B cell (primary cell): ENCODE results near the gene MYRIP. TPM values are rescaled to one million over a fixed set of nuclear protein-coding genes. Genes with fewer than 3 reads are reported as not detected.

Experiments used
- ATAC-seq: fragments of 200-7000 bp; cut with Tn5 transposase; one replicate; pipeline ENCODE4 v1.10.0; 2021; ENCODE audit warnings: low read depth, mild to moderate bottlenecking, moderate number of reproducible peaks, moderate library complexity
- CTCF ChIA-PET: fragments of 350-600 bp; sonication (Branson Sonifier 250); formaldehyde crosslinking; loops from one replicate; lab custom pipeline; 2021; ENCODE audit warnings: antibody characterized with exemption, inconsistent platforms; lab: Charles Lee
- POLR2A ChIA-PET: fragments of 350-600 bp; sonication (Branson Sonifier 250); formaldehyde crosslinking; loops from one replicate; lab custom pipeline; 2021; ENCODE audit warnings: antibody characterized with exemption; lab: Charles Lee
- DNase-seq: peaks from one replicate; pipeline ENCODE4 v3.0.0; 2013
- H2AFZ ChIP-seq: 2 replicates; pipeline ENCODE4 v1.6.1; 2012; ENCODE audit warnings: mild to moderate bottlenecking, low read depth, low read length; ENCODE audit not compliant: insufficient read depth, poor library complexity, severe bottlenecking
- H3K27ac ChIP-seq, 2 donors: 1 replicate in 1 of 2; 2 replicates in 1 of 2; pipeline ENCODE4 v1.5.1; 2012 to 2013; ENCODE audit warnings: low read length in 2 of 2, mild to moderate bottlenecking in 2 of 2, moderate library complexity in 1 of 2
- H3K27me3 ChIP-seq, 4 experiments: fragments of 200-600 bp in 1 of 4; sonication (generic) in 1 of 4; replicated peaks in 1 of 4; 1 replicate in 2 of 4; 2 replicates in 2 of 4; pipeline versions ENCODE4 v1.6.1 to v1.7.0; 2013 to 2016; ENCODE audit warnings: low read length in 3 of 4, mild to moderate bottlenecking in 2 of 4, mixed read lengths in 1 of 4, moderate library complexity in 1 of 4; ENCODE audit not compliant: insufficient read depth in 4 of 4, control insufficient read depth in 3 of 4; ENCODE audit errors: control extremely low read depth in 1 of 4
- H3K36me3 ChIP-seq, 2 experiments: replicated peaks in 1 of 2; 1 replicate in 1 of 2; 2 replicates in 1 of 2; pipeline versions ENCODE4 v1.6.1 to v1.7.1; 2013; ENCODE audit warnings: low read length in 1 of 2; ENCODE audit not compliant: insufficient read depth in 2 of 2, control insufficient read depth in 1 of 2; ENCODE audit errors: control extremely low read depth in 1 of 2, extremely low read depth in 1 of 2
- H3K4me1 ChIP-seq, 2 donors: fragments of 200-600 bp in 1 of 2; sonication (generic) in 1 of 2; 1 replicate in 1 of 2; 2 replicates in 1 of 2; pipeline versions ENCODE4 v1.5.1 to v1.6.1; 2013 to 2017; ENCODE audit warnings: low read length in 2 of 2; ENCODE audit not compliant: control insufficient read depth in 2 of 2, insufficient read depth in 2 of 2
- H3K4me2 ChIP-seq: replicated peaks from 2 replicates; pipeline ENCODE3; 2012; ENCODE audit warnings: mild to moderate bottlenecking, low read depth, low read length; ENCODE audit not compliant: poor library complexity, severe bottlenecking
- H3K4me3 ChIP-seq, 5 experiments: fragments of 200-600 bp in 1 of 5; sonication (generic) in 1 of 5; 1 replicate in 3 of 5; 2 replicates in 2 of 5; pipeline versions ENCODE4 v1.5.1 to v1.7.0; 2011 to 2016; ENCODE audit warnings: low read length in 4 of 5, mild to moderate bottlenecking in 4 of 5, low read depth in 2 of 5, control low read depth in 1 of 5, moderate library complexity in 1 of 5; ENCODE audit not compliant: insufficient read depth in 1 of 5; ENCODE audit errors: control extremely low read depth in 1 of 5, extremely low read depth in 1 of 5
- H3K79me2 ChIP-seq: fragments of 200-600 bp; sonication (generic); one replicate; pipeline ENCODE4 v1.6.0; 2016; ENCODE audit warnings: low read length; ENCODE audit not compliant: control insufficient read depth, insufficient read depth
- H3K9ac ChIP-seq: fragments of 200-600 bp; sonication (generic); 2 replicates; pipeline ENCODE4 v1.6.1; 2017; ENCODE audit warnings: mild to moderate bottlenecking, low read length, moderate library complexity
- H3K9me3 ChIP-seq, 3 donors: one replicate each; pipeline versions ENCODE4 v1.6.1 to v1.7.1; 2013; ENCODE audit warnings: low read length in 2 of 3; ENCODE audit not compliant: control insufficient read depth in 2 of 3, insufficient read depth in 1 of 3; ENCODE audit errors: control extremely low read depth in 1 of 3
- H4K20me1 ChIP-seq: 2 replicates; pipeline ENCODE4 v1.6.0; 2012; ENCODE audit warnings: mild to moderate bottlenecking, low read length; ENCODE audit not compliant: insufficient read depth, control insufficient read depth, poor library complexity, severe bottlenecking
- H3K27ac Mint-ChIP-seq: one replicate; pipeline ENCODE4 v1.8.0; 2021; ENCODE audit warnings: mixed read lengths
- H3K27me3 Mint-ChIP-seq: one replicate; pipeline ENCODE4 v1.8.0; 2021; ENCODE audit warnings: mixed read lengths
- H3K4me1 Mint-ChIP-seq: one replicate; pipeline ENCODE4 v1.8.0; 2021; ENCODE audit warnings: mixed read lengths
- H3K4me3 Mint-ChIP-seq: one replicate; pipeline ENCODE4 v1.8.0; 2021; ENCODE audit warnings: mixed read lengths
- H3K9me3 Mint-ChIP-seq: one replicate; pipeline ENCODE4 v1.8.0; 2022; ENCODE audit warnings: mixed read lengths; ENCODE audit not compliant: insufficient read depth
- EZH2 ChIP-seq: IDR thresholded peaks from 2 replicates; pipeline ENCODE4 v1.6.1; 2012; ENCODE audit warnings: borderline replicate concordance, low read depth, mild to moderate bottlenecking, moderate library complexity, low read length; ENCODE audit not compliant: insufficient read depth, poor library complexity, severe bottlenecking
- WGBS: methylation state at CpG from one replicate; pipeline ENCODE4 v1.1.5; 2013; ENCODE audit warnings: missing lambda C conversion rate; ENCODE audit not compliant: insufficient coverage; 5-methylcytosine and 5-hydroxymethylcytosine counted together
- intact Hi-C: fragments of 100-400 bp; cut with micrococcal nuclease; formaldehyde crosslinking; loops from one replicate; pipeline ENCODE4 v1.10.0; 2022
- polyA plus RNA-seq: library from polyadenylated mRNA; depleted of rRNA; stranded (reverse); fragments of >200 nt; gene quantifications from 2 replicates; pipeline ENCODE4 v1.2.3, GENCODE V29; 2012
- total RNA-seq, 2 donors: library from RNA; stranded (reverse); fragments of 120-200 nt in 1 of 2; gene quantifications; 1 replicate in 1 of 2; 2 replicates in 1 of 2; pipeline versions ENCODE4 v1.2.3 to v1.2.4, GENCODE V29; 2013 to 2022
- TF ChIP-seq, protein P1 (sequence below): fragments of 200-600 bp; IDR thresholded peaks from one replicate; pipeline ENCODE4 v1.8.0; 2022; ENCODE audit warnings: antibody characterized with exemption, mild to moderate bottlenecking

Gene MYRIP
- total and polyA plus RNA-seq, 2 donors (not counting 1 experiment from before 2014, with no cell fraction given) = 0.03 to 0.10 TPM

GRCh38 chr3:40096661-40097111 is 287.3 kb downstream of the MYRIP start:
- Histone ChIP-seq H3K27me3 (no peaks in the 10 kb centered on the region), H2AFZ (no peak overlapping the region), H3K9ac (no peak overlapping the region), H4K20me1 (no peaks in the 10 kb centered on the region), H3K9me3 (peaks cover 0 to 2% (median under 1%) of the 10 kb centered on the region in 3 donors), H3K4me3 (no peak overlapping the region), H3K4me1 (no peaks in the 10 kb centered on the region), H3K4me2 (no peak overlapping the region), H3K27ac (no peak overlapping the region), H3K79me2 (no peaks in the 10 kb centered on the region), H3K36me3 (no peaks in the 10 kb centered on the region)
- Mint-ChIP-seq H3K27me3 (peaks cover 3% of the 10 kb centered on the region), H3K27ac (no peak overlapping the region), H3K4me1 (no peaks in the 10 kb centered on the region), H3K9me3 (no peaks in the 10 kb centered on the region), H3K4me3 (no peak overlapping the region)
- TF ChIP-seq, protein P1, sequence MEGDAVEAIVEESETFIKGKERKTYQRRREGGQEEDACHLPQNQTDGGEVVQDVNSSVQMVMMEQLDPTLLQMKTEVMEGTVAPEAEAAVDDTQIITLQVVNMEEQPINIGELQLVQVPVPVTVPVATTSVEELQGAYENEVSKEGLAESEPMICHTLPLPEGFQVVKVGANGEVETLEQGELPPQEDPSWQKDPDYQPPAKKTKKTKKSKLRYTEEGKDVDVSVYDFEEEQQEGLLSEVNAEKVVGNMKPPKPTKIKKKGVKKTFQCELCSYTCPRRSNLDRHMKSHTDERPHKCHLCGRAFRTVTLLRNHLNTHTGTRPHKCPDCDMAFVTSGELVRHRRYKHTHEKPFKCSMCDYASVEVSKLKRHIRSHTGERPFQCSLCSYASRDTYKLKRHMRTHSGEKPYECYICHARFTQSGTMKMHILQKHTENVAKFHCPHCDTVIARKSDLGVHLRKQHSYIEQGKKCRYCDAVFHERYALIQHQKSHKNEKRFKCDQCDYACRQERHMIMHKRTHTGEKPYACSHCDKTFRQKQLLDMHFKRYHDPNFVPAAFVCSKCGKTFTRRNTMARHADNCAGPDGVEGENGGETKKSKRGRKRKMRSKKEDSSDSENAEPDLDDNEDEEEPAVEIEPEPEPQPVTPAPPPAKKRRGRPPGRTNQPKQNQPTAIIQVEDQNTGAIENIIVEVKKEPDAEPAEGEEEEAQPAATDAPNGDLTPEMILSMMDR = no peak
- TF ChIP-seq EZH2 = no peak
- intact Hi-C loops = no loop called here
- ChIA-PET CTCF (no interaction called here), POLR2A (no interaction called here)
- WGBS = 92% methylated on average over 5 of the region's 6 CpGs
- ATAC-seq = no peak
- no peak for DNase-seq

DNA sequence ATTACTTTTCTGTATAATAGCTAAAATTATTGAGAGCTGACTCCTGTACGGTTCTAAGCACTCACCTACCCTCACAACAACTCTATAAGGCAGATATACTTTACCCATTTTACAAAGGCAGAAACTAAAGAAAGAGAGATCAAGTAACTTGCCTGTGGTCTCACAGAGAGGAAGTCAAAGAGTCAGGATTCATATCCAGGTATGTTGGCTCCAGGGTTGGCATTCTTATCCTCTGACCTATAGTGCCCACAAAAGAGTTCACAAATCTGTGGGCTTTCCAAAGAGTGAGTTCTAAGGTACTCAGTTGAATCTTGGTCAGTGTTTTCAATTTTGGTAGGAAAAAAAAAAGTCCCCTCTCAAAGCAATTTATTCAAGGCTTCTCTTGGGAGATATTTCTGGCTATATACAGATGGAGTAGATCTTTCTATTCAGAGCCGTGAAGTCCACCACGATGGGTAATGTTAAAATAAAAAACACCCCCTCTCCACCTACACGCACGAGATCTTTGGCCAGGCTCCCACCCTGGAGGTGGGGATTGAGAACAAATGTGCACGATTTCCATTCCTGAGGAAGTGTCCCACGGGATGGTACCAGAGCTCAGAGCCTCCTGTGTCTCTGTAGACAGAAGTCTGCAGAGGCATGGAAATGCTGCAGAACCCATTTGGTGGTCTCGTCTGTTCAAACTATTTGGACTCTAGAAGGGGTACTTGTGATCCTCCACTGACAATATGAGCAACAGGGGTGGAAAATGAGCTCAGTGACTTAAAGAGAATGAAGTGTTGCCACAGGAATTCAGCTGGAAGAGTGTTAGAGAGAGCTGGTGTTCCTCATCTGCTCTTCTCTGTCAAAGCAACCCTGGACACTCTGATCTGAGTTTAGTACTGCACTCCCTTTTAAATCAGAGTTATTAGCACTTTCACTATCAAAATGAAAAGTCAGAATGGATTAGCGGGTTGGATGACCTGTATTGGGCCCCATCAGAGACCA is 288.0 kb downstream of the MYRIP start:
- no peaks in the 10 kb centered on the region for H3K4me1 Mint-ChIP-seq
- no peak overlapping the region for H3K27ac Mint-ChIP-seq
- no peaks in the 10 kb centered on the region for H3K79me2 ChIP-seq
- H3K4me3 Mint-ChIP-seq = no peak overlapping the region
- no peak for TF ChIP-seq EZH2
- TF ChIP-seq, protein P1 = no peak
- ATAC-seq = no peak
- CTCF ChIA-PET = no interaction called here
- H3K27me3 Mint-ChIP-seq = peaks cover 3% of the 10 kb centered on the region
- H3K36me3 ChIP-seq = no peaks in the 10 kb centered on the region
- POLR2A ChIA-PET = no interaction called here
- no peak overlapping the region for H3K9ac ChIP-seq
- no peak overlapping the region for H3K27ac ChIP-seq
- H4K20me1 ChIP-seq = no peaks in the 10 kb centered on the region
- intact Hi-C loops = no loop called here
- peaks cover 0 to 4% (median 2%) of the 10 kb centered on the region in 3 donors for H3K9me3 ChIP-seq
- DNase-seq = no peak
- no peak overlapping the region for H3K4me2 ChIP-seq
- H3K4me3 ChIP-seq = no peak overlapping the region
- 82% methylated on average over 5 of the region's 9 CpGs for WGBS
- H3K9me3 Mint-ChIP-seq = no peaks in the 10 kb centered on the region
- H3K4me1 ChIP-seq = no peaks in the 10 kb centered on the region
- H3K27me3 ChIP-seq = no peaks in the 10 kb centered on the region
- no peak overlapping the region for H2AFZ ChIP-seq
